DMS 273 (cell line): ENCODE measurements around the gene MLANA.
"Not testable (repeated sequence)": the region's sequence is repeated elsewhere in the genome, so short reads cannot be mapped to it uniquely, and the experiment has no call there.

Experiments used
- DNase-seq: peaks from one replicate; lab custom pipeline; 2025; ENCODE audit not compliant: unreplicated experiment; lab: John Stamatoyannopoulos, UW

The MLANA gene

DNA sequence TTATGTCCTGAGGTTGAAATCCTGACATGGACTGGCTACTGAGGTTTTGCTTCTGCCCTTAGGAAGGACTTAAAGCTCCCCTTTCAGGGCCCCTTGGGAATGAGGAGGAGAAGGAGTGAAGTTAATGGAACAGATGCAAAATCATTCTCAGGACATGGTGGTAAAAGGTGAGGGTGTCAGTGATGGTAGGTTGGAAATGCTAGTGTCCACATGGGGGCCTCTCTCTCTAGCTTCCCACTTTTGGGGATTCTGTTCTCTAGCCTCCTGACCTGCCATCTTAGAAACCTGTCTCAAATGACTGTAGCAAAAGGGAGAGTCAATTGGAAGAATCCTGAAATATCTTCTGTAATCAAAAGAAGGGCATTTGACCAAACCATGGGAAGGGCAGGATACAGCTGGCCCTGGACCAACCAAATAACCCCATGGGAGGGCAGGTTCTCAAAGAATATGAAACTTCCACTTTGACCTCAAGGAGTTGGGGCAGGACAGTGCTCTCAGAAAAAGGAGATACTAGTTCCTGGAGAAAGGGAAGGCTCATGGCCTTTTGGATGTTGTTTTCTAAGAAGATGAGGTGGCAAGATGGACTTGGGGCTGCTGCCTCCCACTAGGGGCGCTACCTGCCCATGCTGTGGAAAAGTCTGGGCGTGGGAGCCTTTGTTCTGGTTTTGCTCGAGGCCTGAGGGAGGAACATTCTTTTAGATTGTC is 21.2 kb upstream of the MLANA start:
- peak; percentile 24 for DNase-seq

DNA sequence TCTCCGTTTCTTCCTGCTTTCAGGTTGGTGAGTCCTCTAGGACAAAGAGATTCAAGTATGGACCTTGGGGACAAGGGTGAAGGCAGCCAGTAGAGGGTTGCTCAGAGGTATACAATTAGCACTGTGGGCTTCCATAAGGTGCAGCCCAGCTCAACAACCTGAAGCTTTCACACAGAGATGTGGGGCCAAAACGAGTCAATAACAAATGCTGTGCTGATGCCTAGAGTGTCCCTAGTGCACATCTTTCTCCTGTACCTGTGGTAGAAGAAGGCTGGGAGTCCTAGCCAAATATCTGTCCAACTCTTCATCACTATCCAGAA is 20.7 kb upstream of the MLANA start:
- DNase-seq, result no peak

DNA sequence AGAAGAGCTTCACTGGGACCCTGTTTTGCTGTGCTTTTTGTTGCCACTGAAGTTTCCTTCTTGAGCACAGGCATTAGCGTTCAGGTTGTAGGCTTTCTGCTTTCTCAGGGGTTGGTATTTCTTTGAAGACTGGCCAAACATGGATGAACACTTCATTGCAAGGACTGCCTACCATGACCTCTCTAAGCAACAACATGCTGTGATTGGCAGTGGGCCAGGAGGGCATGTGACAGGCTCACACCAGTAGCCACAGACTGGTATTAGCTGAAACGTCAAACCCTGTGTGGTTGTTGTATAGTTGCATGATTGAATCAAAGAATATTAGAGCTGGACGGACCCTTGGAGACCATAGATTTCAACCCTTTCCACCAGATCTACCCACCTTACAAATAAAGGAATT is 20.0 kb upstream of the MLANA start:
- peak; percentile 30 for DNase-seq

DNA sequence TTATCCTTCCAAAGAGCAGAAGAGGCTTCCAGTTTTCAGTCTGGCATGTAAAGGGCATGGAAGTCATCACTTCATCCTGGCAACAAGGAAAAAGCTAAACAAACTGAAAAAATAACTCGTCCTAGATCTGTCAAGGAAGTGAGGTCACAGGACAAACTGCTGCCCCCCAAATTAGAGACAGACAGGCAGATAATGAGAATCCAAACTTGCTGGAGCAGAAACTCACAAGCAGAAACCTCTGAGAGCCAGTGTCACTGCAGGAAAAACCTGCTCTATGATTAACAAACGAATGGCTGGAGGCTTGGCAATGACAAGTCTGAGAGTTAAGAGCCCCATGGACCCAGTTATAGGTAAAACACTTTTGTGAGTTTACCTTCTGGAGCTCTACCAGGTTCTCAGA is 18.9 kb upstream of the MLANA start:
- DNase-seq, result no peak

DNA sequence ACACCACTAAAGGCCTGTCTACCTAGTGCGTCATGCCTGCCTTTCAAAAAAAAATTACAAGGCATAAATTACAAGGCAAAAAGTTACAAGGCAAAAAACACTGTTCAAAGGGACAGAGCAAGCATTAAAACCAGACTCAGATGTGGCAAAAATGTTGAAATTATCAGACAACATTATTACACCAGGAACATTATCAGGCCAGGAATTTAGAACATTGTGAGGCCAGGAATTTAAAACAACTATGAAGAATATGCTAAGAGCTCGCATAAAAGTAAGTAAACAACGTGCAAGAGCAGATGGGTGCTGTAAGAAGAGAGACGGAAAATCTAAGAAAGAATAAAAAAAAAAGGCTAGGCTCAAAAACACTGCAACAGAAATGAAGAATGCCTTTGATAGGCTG is 18.2 kb upstream of the MLANA start:
- DNase-seq, result no peak

DNA sequence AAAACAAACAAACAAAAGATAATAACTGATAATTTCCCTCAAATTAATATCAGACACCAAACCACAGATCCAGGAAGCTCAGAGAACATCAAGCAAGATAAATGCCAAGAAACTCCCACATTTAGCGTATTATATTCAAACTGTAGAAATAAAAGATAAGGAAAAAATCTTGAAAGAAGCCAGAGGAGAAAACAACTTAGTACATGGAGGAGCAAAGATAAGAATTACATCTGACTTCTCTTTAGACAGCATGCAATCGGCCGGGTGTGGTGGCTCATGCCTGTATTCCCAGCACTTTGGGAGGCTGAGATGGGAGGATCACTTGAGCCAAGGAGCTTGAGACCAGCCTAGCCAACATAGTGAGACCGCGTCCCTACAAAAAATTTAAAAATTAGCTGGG is 17.2 kb upstream of the MLANA start:
- no peak for DNase-seq

DNA sequence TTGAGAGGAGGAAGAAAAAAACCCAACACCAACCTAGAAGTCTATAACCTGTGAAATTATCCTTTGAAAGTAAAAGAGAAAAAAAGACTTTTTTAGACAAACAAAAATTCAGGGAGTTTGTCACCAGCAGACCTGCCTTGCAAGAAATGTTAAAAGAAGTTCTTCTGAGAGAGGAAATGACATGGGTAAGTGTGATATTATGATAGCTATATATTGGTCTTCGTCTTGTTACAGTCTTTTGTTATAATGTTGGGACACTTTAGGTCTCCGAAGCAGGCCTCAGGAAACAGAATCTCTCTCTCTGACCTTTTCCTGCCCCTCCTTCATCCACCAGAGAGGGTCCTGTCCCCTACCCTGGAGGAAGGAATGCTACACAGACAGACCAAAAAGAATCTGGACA is 16.6 kb upstream of the MLANA start:
- no peak for DNase-seq

DNA sequence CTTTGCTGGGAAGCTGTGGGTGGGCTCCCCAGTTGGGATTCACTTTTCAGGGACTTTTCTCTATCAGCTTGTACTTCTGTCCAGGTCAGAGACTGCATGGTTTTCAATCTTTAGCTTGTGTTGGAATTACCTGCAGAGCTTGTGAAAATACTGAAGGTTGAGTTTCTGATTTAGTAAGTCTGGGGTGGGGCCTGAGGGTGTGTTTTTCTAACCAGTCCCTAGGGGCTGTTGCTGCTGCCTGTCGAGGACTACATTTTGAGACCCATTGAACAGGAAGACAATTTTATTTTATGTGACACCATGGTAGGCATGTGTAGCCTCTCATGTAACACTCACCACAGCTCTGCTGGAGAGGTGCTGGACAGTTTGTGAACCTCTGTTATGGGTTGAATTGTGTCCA is 14.7 kb upstream of the MLANA start:
- no peak for DNase-seq

DNA sequence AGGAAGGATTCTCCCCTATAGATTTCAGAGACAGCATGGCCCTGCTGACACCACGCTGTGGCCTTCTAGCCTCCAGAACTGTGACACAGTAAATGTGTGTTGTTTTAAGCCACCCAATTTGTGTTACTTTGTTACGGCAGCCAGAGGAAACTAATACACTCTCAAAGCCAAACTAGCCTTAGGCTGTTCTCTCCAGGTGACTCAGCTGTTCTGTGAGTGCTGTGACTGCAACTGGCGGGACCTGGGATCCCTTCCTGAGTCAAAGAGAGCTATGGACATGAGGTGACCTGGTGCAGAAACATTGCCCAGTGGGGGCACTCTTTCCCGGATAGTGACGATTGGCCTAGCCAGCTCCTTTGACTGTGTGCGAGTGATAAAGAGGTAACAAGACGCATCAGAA is 14.0 kb upstream of the MLANA start:
- DNase-seq, result no peak

DNA sequence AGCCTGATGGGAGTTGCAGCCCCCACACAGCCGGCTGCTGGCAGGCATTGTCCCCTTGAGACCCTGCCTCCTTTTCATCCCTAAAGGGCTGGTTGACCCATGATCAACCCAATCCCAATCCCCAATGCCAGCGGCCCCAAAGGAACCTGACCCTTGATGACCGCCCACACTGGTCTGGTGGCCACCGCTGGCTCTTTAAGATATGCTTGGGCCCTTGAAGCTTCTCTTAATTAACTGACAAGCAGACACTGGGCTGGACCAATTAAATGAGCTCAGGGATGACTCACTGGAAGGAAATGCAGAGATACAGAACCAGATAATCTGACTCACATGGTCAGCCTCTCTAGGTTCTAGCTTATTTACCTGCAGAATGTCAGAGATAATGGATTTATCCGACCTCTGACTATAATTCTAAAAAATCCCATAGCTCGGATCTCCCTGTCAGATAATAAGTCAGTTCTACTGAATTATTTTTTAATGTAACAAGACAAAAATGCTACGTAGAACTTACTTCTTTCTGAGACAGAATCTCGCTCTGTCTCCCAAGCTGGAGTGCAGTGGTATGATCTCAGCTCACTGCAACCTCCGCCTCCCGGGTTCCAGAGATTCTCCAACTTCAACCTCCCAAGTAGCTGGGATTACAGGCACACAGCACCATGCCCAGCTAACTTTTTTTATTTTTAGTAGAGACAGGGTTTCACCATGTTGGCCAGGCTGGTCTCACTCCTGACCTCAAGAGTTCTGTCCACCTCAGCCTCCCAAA is 11.1 kb upstream of the MLANA start:
- peak; percentile 13 for DNase-seq

DNA sequence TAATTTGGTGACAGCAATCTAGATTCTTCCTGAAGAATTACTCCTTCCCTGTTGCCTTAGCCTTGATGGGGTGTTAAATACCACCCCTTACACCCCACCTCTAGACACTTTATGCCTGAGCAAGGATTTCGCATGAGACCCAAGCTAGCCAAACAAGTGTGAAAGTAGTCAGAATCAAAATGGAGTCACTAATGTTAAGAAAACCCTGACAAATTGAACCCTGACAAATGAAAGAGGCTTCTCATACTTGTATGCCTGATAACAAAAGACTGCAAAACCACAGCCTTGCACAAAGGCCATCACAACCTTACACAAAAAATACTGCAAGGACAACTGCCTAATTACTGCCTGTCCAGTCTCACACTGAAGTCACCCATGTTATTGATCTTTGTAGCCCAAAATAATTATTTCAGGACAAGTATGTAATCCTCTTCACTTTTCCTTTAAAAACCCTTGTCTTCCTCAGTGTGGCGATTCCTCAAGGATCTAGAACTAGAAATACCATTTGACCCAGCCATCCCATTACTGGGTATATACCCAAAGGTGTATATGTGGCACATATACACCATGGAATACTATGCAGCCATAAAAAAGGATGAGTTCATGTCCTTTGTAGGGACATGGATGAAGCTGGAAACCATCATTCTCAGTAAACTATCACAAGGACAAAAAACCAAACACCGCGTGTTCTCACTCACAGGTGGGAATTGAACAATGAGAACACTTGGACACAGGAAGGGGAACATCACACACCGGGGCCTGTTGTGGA is 8.3 kb upstream of the MLANA start:
- DNase-seq, result not testable (repeated sequence)

DNA sequence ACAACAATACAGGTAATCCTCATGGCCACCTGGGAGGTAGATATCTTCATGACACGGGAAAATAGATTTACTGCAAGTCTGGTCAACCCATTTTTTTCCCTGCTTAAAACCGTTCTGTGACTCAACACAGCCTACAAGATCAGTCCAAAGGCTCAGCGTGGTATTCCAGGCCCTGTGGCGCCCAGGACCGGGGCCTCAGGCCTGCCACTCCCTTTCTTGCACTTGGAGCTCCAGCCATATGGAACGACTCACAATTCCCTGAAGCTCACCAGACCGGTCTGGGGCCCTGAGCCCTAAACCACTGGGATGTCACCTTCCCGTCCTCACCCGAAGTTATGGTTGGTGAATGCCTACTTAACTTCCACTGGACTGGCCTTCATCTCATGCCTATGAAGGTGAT is 6.5 kb upstream of the MLANA start:
- DNase-seq, result no peak

DNA sequence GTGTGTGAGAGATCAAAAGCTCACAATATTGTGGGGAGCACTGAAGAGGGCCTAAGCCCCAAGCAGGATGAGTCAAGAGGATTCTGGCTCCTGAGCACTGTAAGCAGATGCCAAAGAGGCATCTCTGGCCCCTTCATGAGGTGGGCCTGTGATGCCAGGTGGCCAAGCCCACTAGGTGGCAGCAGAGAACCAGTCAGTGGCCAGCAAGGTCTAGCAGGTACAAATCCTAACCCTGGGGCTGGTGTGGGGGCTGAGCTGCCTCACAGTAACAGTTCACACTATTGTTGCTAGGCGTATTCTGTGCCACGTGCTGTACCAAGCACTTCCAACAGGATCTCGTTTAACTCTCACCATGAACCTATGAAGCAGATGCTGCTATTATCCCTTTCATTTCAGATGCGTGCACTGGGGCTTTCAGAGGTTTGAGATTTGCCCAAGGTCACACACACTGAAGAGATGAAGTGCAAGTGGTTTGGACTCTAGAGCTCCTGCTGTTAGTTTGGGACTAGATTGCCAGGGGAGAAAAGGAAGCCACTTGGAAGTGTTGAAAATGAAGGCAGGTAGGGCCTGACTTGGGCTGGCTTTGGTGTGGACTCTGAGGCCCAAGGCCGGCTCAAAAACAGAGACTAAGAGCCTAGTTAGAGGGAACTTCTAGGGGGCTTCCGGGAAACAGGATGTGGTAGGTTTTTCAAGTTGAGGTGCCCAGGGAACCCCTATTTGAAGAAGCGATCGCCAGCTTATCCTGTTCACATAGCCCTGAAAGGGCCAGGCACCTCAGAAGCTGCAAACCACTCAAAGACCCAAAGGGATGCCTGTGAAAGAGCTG is 4.4 kb upstream of the MLANA start:
- peak; percentile 85 for DNase-seq

DNA sequence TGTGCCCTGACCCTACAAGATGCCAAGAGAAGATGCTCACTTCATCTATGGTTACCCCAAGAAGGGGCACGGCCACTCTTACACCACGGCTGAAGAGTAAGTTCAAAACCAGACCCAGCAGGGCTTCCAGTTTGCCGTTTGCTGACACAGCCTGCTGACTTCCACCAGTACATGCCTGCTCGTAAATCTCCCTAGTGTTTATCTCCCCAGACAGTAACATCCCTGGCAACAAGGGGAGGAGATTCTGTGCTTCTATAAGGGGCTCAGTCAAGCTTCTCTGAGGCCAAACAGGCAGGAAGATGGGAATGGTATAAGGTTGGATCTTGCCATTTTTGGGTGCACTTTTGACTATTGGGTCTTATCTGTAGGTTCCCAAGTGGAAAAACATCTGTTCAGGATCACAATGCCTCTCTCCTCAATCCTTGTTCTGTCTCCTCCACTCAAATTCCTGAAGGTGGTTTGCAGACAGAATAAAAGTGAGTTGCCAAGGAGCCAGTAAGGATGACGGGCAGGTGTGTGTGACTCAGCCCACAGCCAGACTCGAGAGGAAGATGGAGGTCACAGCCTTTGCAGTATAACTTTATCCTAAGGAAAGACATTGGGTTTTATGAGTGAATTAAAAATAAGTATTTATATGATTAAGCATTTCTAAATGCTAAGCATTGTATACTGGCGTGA is 1.9 kb downstream of the MLANA start:
- DNase-seq, result no peak

DNA sequence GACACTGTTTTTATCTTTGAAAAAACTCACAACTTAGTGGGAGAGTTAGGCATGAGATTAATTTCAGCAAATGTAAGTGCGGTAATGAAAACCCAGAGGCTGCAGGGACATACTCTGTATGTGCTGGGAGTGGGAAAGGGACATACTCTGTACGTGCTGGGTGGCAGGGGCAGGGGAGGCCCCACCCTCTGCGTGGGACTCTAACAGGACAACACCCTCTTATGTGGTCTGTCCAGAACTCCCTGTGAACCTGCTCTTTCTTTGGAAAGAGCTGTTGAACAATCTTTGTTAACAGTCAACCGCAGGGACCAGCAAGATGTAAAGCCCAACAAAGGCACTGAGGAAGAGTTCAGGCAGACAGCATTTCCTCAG is 2.4 kb downstream of the MLANA start:
- DNase-seq, result no peak

DNA sequence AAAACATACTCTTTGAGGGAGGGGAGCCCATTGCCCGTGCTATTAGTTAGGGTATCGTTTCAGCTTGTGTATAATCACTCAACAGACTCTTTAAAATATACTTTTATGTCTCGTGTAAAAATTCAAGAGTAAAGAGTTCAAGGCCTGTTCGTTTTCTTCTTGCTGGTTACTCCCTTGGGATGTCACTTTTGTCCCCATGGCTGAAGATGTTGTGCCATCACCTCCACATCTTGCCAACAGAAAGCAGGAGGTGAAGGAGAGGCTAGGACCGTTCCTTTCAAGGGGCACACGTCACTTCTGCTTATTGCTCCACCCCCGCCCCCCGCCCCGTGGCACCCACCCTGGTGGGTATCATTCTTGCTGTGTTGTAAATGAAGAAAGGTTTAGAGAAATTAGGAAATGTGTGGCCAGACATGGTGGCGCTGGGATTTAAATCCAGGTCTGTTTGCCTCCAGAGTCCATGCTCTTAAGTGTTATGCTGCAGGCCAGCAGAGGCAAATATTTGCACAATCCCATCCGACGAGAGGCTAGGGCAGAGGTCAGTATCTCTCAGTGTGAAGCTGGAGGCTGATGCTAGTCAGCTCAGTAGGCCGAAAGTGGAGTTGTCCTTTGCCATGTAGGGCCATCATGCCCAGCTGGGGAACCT is 3.0 kb downstream of the MLANA start:
- no peak for DNase-seq

DNA sequence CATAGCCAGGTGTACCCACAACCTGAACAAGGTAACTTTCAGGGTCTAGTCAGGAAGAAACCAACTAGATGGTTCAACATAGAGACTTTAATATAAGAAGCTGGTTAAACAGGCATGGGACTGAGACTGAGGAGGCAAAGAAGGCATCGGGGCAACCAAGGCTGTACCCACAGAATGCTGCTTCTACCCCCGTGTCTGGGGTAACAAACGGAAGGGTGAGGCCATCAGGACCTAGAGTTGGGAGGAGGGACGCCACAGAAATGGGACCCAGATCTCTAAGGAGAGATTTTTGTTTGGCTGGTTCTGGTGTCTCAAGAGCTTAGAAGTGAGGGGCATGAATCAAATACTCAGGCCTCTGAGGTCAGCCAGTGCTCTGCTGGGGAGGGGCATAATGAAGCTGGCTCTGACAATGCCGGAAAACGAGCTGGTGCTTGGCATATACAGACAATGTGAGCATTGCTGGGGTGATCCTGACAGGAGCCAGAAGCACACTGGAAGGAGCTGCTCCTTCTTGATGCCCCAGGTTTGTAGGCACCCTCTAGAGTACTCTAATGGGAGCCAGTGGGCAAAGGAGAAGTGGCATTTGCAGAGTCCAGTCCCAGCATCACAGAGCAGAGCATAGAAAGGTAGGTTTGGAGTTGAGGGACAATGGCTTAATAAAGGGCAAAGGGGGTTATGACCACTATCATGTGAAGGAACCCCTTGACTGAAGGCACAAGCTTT is 3.7 kb downstream of the MLANA start:
- no peak for DNase-seq

DNA sequence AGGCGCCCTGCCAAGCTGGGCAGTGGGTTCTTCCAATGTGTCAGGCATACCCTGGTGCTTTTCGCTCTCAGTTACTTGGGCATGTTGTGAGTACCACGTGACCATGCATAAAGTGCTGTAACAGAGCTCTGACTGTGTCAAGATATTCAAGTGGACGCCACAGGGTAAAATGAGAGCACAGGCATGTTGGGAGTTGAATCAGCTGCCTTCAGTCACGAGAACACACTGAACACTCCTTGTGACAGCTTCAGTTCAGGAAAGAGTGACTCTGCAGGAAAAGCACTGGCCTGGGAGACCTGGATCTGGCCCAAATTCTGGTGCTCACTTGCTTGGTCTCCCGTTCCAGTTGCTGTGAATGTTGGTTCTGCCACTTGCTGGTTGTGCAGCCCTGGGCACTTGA is 5.1 kb downstream of the MLANA start:
- DNase-seq, result no peak

DNA sequence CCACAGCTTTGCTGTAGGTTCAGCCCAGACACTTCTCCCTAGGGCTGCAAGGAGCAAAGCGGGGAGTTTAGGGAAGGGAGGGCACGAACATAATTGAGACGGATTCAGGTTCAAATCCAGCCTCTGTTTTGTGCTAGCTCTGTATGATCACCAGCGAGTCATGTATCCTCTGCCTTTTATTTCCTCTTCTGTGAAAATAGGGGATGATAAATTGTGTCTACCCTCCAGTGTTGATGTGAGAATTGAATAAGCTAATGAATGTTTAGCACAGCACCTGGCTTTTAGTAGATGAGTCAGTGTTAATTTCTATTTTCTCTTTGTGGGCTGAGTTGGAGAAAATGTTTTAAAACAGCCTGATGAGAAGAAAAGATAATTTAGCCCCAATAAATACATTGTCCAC is 6.2 kb downstream of the MLANA start:
- no peak for DNase-seq

DNA sequence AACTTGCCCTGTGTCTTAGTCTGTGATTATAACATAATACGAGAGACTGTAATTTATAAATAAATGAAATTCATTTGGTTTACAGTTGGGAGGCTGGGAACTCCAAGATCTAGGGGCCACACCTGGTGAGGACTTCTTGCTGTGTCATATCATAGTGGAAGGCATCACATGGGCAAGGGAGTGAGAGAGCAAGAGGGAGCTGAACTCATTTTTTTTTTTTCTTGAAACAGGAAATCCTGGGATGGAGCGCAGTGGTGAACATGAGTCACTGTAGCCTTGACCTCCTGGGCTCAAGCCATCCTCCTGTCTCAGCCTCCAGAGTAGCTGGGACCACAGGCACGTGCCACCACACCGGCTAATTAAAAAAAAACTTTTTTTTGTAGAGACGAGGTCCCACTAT is 7.2 kb downstream of the MLANA start:
- DNase-seq, result no peak
